Neural progenitor cell (in vitro differentiated cells): ENCODE results near the gene LRRC53.

Source experiments
- EZH2 ChIP-seq: fragments of 200-600 bp; sonication (generic); IDR thresholded peaks from 2 replicates; pipeline ENCODE4 v1.6.1; 2017; ENCODE audit warnings: antibody characterized with exemption, mild to moderate bottlenecking, moderate library complexity
- EZH2phosphoT487 ChIP-seq: fragments of 200-600 bp; sonication (generic); IDR thresholded peaks from 2 replicates; pipeline ENCODE4 v1.6.1; 2017; ENCODE audit warnings: antibody characterized with exemption
- TF ChIP-seq, protein P1 (sequence below): fragments of 200-600 bp; sonication (generic); IDR thresholded peaks from 2 replicates; pipeline ENCODE4 v1.5.1; 2017; ENCODE audit warnings: antibody characterized with exemption, mild to moderate bottlenecking

DNA sequence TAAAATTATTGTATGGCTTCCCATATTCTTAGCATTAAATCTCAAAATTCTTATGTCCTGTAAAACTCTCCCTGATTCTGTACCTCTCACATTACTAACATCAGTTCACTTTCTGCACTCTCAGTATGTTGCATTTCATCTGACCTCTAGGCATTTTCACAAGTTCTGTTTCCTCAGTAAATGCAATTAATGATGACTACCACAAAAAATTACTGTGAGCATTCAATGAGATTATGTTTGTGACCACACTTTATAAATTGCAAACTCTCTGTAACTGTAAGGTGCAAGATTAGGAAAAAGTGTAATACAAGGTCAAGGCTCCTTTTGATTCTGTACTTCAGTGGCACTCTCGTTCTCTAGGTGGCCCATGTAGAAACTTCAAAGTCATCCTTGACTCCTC, 60.4 kb downstream of the LRRC53 start:
- TF ChIP-seq, protein P1, sequence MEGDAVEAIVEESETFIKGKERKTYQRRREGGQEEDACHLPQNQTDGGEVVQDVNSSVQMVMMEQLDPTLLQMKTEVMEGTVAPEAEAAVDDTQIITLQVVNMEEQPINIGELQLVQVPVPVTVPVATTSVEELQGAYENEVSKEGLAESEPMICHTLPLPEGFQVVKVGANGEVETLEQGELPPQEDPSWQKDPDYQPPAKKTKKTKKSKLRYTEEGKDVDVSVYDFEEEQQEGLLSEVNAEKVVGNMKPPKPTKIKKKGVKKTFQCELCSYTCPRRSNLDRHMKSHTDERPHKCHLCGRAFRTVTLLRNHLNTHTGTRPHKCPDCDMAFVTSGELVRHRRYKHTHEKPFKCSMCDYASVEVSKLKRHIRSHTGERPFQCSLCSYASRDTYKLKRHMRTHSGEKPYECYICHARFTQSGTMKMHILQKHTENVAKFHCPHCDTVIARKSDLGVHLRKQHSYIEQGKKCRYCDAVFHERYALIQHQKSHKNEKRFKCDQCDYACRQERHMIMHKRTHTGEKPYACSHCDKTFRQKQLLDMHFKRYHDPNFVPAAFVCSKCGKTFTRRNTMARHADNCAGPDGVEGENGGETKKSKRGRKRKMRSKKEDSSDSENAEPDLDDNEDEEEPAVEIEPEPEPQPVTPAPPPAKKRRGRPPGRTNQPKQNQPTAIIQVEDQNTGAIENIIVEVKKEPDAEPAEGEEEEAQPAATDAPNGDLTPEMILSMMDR: no peak
- TF ChIP-seq EZH2 (no peak), EZH2phosphoT487 (no peak)
